GM06990 (cell line): ENCODE results near the gene NDUFAF3.
"Not testable (repeated sequence)": the region's sequence is repeated elsewhere in the genome, so short reads cannot be mapped to it uniquely, and the experiment has no call there.

Source experiments
- DNase-seq: peaks from one replicate; pipeline ENCODE4 v3.0.0-alpha.2; 2011; ENCODE audit not compliant: insufficient read length; ENCODE audit errors: extremely low read depth
- H3K27me3 ChIP-seq: replicated peaks from 2 replicates; pipeline ENCODE4 v1.6.0; 2011; ENCODE audit warnings: low read length; ENCODE audit not compliant: control insufficient read depth, insufficient read depth
- H3K36me3 ChIP-seq: 2 replicates; pipeline ENCODE4 v1.5.1; 2011; ENCODE audit warnings: low read length; ENCODE audit not compliant: control insufficient read depth, insufficient read depth
- H3K4me3 ChIP-seq: replicated peaks from 2 replicates; pipeline ENCODE4 v1.5.1; 2011; ENCODE audit warnings: low read depth, mild to moderate bottlenecking, control low read depth, low read length
- TF ChIP-seq, protein P1 (sequence below): IDR thresholded peaks from 2 replicates; pipeline ENCODE4 v1.5.1; 2011; ENCODE audit warnings: low read length, control low read depth, mild to moderate bottlenecking, inconsistent platforms; ENCODE audit not compliant: insufficient read depth, poor library complexity, severe bottlenecking

Gene NDUFAF3

DNA sequence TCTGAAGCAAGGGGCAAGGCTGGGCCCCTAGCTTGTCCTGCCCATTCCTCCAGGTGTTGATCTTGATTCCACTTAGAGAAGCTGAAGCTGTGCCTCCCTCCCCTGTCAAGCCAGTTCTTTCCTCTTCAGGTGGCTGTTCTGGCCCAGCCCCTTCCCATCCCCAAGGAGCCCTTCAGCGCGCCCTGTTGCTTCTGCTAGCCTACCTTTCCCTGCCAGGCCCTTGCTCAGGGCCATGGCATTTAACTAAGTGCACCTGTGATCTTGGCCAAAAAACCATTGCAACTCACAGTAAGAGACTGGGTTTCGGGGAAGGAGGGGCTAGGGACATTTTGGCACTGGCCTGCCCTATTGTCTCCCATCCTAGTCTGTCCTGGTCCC is 16.6 kb upstream of the NDUFAF3 start:
- no peak for DNase-seq
- Histone ChIP-seq H3K36me3 (peaks cover 3% of the 10 kb centered on the region; the same call in 1 of the 2 replicates), H3K4me3 (no peak overlapping the region), H3K27me3 (no peaks in the 10 kb centered on the region)
- TF ChIP-seq, protein P1, sequence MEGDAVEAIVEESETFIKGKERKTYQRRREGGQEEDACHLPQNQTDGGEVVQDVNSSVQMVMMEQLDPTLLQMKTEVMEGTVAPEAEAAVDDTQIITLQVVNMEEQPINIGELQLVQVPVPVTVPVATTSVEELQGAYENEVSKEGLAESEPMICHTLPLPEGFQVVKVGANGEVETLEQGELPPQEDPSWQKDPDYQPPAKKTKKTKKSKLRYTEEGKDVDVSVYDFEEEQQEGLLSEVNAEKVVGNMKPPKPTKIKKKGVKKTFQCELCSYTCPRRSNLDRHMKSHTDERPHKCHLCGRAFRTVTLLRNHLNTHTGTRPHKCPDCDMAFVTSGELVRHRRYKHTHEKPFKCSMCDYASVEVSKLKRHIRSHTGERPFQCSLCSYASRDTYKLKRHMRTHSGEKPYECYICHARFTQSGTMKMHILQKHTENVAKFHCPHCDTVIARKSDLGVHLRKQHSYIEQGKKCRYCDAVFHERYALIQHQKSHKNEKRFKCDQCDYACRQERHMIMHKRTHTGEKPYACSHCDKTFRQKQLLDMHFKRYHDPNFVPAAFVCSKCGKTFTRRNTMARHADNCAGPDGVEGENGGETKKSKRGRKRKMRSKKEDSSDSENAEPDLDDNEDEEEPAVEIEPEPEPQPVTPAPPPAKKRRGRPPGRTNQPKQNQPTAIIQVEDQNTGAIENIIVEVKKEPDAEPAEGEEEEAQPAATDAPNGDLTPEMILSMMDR = no peak

DNA sequence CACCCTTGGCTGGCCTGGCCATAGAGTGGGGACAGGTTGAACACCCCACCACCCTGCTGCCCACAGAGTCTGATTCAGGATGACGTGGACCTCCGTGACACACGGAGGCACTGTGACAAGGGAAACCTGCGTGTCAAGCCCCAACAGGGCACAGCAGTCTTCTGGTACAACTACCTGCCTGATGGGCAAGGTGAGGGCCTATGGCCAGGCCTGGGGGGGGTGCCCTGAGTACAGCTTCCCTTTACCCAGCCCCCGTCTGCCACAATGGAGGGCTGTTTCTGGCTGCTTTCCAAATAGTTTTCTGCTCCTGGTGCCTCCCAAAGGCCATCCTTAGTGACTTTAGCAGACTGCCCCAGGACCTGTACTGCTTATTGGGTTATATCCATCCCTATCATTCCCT is 15.9 kb upstream of the NDUFAF3 start:
- TF ChIP-seq, protein P1 = no peak
- no peaks in the 10 kb centered on the region for H3K27me3 ChIP-seq
- peak overlapping the region; percentile 79 for H3K4me3 ChIP-seq
- H3K36me3 ChIP-seq = peaks cover 3% of the 10 kb centered on the region; the same call in 1 of the 2 replicates
- DNase-seq = no peak

DNA sequence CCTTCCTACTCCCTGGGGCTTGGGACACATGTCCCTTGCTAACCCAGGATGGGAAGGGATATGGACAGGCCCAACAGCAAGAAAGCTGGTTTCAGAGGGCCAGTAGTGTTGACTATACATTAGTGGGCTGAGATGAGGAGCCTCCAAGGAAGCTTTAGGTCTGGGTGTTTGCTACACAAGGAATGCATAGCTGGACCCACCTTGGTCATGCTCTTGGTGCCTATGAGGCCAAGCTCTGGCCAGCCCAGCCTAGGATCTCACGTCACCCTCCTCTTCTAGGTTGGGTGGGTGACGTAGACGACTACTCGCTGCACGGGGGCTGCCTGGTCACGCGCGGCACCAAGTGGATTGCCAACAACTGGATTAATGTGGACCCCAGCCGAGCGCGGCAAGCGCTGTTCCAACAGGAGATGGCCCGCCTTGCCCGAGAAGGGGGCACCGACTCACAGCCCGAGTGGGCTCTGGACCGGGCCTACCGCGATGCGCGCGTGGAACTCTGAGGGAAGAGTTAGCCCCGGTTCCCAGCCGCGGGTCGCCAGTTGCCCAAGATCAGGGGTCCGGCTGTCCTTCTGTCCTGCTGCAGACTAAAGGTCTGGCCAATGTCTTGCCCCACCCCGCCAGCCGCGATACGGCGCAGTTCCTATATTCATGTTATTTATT is 15.4 kb upstream of the NDUFAF3 start:
- H3K27me3 ChIP-seq = no peaks in the 10 kb centered on the region
- H3K4me3 ChIP-seq = peak overlapping the region; percentile 79
- TF ChIP-seq, protein P1 = no peak
- no peak for DNase-seq
- peaks cover 3% of the 10 kb centered on the region for H3K36me3 ChIP-seq

DNA sequence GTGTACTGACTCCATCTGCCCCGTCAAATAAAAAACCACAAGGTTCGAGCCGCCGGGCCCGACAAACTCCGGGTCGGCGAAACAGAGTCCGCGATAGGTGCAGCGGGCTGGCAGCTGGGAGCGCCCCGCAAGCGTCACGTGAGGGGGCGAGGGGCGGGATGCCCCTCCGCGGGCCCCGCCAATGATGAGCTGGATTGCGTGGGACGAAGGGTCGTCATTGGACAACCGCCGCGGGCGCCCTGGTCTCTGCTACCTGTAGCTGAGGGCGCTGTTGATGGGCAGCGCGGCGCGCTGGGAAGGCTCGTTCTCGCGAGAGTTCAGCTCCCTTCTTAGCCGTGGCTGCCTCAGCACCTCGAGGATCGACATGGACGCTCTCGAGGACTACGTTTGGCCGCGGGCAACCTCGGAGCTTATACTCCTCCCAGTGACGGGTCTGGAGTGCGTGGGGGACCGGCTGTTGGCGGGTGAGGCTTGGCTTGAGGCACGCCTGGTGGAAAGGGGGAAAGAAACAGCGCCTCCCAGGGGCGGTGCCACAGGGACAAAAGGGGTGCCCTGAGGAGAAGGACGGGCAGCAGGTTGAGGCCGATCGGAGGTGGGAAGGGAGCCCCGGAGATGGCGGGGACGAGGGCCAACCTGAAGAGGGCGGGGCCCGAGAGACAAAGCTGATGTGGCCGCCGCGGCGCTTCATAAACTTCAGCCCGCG is 14.7 kb upstream of the NDUFAF3 start, which contains the start of gene WDR6:
Gene WDR6, plus strand, starts transcription at position 324 of the 703 bp plus-strand sequence. Its CDS starts 41 bp downstream, at position 365.
- DNase-seq = peak; percentile 99
- H3K27me3 ChIP-seq = no peaks in the 10 kb centered on the region
- TF ChIP-seq, protein P1 = peak; percentile 55

DNA sequence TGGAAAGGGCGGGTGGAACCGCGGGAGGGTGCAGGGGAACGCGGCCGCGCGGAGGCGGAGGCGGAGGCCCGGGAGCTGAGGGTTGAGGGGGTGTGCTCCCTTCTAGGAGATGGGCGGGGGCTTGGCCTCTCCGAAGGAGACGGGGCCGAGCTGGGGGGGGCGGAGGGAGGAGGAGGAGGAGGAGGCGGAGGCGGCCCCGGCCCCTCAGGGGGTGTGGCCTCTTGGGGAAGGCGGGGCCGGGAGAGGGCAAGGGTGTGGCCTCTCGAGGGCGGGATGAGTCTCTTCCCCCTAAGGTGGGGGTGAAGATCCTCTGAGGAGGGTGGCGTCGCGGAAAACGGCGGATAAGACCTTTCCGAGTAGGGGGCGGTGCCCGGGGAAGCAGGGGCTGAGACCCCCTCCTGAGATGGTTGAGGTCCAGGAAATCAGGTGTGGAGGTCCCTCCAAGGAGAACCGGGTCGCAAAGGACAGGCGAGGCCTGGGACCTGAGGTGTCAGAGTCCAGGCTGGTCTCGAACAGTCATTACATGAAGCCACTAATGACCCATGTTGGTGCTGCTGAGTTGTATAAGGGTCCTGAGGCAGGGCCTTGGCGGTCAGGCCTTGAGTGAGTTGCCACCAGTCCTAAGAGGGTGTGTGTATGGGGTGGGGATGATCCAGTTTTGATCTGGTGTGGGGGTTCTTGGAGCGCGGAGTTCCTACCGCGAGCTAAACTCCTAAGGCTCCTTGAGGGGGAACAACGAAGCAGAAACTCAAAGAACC is 14.0 kb upstream of the NDUFAF3 start:
- H3K27me3 ChIP-seq = no peaks in the 10 kb centered on the region
- peak overlapping the region; percentile 79 for H3K4me3 ChIP-seq
- peak; percentile 87 for DNase-seq
- TF ChIP-seq, protein P1 = no peak
- peaks cover 16% of the 10 kb centered on the region for H3K36me3 ChIP-seq

More for the DNA sequence above, 14.7 kb upstream of the NDUFAF3 start, which contains the start of gene WDR6:
- Histone ChIP-seq H3K36me3 (peaks cover 9% of the 10 kb centered on the region), H3K4me3 (peak within 1 kb of the TSS; percentile 79)

DNA sequence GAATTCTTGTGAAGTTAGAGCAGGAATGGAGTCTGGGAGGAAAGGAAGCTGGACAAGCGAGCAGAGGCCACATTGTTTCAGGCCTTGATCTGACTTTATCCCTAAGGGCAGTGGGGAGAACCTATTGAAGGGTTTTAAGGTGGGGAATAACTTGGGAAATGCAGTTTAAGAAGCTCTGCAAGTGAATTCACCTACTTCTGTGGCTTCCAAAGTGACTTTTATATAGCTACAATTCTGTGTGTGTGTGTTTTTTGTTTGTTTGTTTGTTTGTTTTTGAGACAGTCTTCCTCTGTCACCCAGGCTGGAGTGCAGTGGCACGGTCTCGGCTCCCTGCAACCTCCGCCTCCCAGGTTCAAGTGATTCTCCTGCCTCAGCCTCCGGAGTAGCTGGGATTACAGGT is 13.3 kb upstream of the NDUFAF3 start:
- not testable (repeated sequence) for H3K27me3 ChIP-seq, DNase-seq
- Histone ChIP-seq H3K36me3 (peaks cover 23% of the 10 kb centered on the region), H3K4me3 (peak overlapping the region; percentile 79)
